ENCODE measurements around the gene C1orf146.

DNA sequence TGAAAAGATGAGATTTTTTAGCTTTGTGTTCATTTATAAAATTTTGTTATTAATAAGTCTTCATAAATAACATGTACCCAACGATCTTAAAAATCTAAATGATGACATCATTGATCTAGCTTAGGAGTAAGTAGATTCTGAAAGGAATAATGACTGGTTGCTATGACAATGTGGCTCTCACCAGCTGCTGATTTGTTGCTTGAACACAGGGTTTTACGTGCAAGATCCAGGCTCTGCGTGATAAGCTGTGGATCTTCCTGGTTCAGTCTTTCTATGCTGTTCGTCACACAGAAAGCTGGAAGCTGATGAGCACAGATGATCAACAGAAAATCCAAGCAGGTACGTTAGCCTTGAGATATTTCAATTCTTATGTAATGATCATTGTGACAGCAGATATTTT is 49.1 kb upstream of the C1orf146 start:
- TF ChIP-seq, protein P1, sequence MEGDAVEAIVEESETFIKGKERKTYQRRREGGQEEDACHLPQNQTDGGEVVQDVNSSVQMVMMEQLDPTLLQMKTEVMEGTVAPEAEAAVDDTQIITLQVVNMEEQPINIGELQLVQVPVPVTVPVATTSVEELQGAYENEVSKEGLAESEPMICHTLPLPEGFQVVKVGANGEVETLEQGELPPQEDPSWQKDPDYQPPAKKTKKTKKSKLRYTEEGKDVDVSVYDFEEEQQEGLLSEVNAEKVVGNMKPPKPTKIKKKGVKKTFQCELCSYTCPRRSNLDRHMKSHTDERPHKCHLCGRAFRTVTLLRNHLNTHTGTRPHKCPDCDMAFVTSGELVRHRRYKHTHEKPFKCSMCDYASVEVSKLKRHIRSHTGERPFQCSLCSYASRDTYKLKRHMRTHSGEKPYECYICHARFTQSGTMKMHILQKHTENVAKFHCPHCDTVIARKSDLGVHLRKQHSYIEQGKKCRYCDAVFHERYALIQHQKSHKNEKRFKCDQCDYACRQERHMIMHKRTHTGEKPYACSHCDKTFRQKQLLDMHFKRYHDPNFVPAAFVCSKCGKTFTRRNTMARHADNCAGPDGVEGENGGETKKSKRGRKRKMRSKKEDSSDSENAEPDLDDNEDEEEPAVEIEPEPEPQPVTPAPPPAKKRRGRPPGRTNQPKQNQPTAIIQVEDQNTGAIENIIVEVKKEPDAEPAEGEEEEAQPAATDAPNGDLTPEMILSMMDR (conservative IDR thresholded peaks at IDR 0.05; ENCODE audit: low read depth, low read length) = no peak
- TF ChIP-seq EZH2 (IDR thresholded peaks at IDR 0.05; ENCODE audit: borderline replicate concordance, low read depth, low read length, poor library complexity, severe bottlenecking) = no peak
